Neuron (in vitro differentiated cells): ENCODE results near the gene PFKFB2.

ENCODE experiments used
- H2AFZ ChIP-seq: one replicate; pipeline ENCODE4 v1.6.1; 2013; ENCODE audit warnings: low read depth, mild to moderate bottlenecking, inconsistent platforms, low read length, moderate library complexity
- H3K27me3 ChIP-seq: one replicate; pipeline ENCODE4 v1.6.1; 2013; ENCODE audit warnings: low read length; ENCODE audit not compliant: insufficient read depth
- H3K36me3 ChIP-seq: one replicate; pipeline ENCODE4 v1.6.1; 2013; ENCODE audit warnings: low read length; ENCODE audit not compliant: insufficient read depth
- H3K4me1 ChIP-seq: one replicate; pipeline ENCODE4 v1.6.1; 2013; ENCODE audit warnings: low read length; ENCODE audit not compliant: insufficient read depth
- H3K4me3 ChIP-seq: 2 replicates; pipeline ENCODE4 v1.5.1; 2013; ENCODE audit warnings: mild to moderate bottlenecking, low read length, moderate library complexity
- H3K9me3 ChIP-seq: one replicate; pipeline ENCODE4 v1.6.1; 2013; ENCODE audit warnings: low read length

PFKFB2 gene

DNA sequence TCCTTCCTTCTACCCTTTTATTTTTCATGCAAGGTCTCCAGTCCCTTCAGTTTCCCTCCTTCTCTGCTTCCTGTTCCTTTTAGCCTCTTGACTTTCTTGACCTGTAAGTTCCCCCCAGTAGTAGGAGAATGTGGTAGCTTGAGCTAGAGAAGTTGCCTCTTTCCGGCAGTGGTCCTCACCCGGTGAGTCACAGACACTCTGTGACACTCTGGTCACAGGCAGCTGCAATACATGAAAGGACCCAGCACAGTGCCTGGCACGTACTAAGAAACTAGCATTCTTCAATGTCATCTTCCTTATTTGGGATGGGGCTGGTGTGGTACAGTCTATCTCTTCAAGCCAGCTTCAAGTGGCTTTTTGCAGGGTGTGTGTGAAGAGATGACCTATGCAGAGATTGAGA, 16.0 kb downstream of the PFKFB2 start:
- Histone ChIP-seq H3K27me3 (no peaks in the 10 kb centered on the region), H3K4me1 (no peaks in the 10 kb centered on the region), H3K36me3 (peaks cover 19% of the 10 kb centered on the region), H2AFZ (no peak overlapping the region), H3K4me3 (no peak overlapping the region), H3K9me3 (no peaks in the 10 kb centered on the region)

DNA sequence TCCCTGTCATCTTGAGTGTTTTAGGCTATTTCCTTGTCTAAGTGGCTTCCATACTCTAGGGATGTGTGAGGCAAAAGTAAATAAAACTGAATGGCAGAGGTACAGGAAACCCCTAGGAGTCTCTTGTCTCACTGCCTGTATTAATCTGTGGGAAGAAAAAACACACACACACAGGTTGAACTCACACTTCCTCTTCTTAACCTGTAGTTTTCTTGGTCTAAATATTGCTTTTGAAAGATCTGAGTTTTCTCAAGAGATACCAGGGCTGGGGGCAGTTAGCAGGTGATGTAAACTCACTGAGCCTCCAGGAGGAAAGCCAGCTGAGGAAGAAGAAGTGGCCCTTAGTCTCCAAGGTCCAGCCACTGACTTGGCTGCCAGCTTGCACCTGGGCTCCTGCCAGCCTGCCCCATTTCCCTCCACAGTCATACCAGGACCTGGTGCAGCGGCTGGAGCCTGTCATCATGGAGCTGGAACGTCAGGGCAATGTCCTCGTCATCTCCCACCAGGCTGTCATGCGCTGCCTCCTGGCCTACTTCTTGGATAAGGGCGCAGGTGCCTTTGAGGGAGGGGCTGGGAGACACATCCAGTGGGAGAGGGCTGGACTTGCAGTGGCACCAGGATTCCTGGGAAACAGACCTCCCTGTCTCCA, 16.9 kb downstream of the PFKFB2 start:
- Histone ChIP-seq H3K4me3 (no peak overlapping the region), H3K27me3 (no peaks in the 10 kb centered on the region), H2AFZ (no peak overlapping the region), H3K4me1 (no peaks in the 10 kb centered on the region), H3K9me3 (no peaks in the 10 kb centered on the region), H3K36me3 (peaks cover 19% of the 10 kb centered on the region)

DNA sequence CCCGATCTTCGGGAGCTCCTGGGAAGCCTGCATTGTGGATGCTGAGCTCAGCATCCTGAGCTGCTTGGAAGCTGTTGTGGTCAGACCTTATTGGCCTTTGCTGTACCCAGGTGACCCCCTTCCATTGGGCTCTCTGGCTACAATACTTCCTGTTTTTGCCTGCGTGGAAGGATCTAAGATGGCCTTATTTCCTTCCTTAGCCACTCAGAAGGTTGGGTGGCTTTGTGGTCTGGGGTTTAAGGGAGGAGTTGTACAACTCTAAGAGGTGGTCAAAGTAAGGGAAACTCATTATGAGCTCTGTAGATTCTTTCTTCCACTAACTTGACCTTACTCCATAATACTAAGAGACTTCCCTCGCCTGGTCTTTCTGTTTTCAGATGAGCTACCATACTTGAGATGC, 17.7 kb downstream of the PFKFB2 start:
- Histone ChIP-seq H3K4me3 (no peak overlapping the region), H3K36me3 (peaks cover 19% of the 10 kb centered on the region), H2AFZ (no peak overlapping the region), H3K9me3 (no peaks in the 10 kb centered on the region), H3K27me3 (no peaks in the 10 kb centered on the region), H3K4me1 (no peaks in the 10 kb centered on the region)

DNA sequence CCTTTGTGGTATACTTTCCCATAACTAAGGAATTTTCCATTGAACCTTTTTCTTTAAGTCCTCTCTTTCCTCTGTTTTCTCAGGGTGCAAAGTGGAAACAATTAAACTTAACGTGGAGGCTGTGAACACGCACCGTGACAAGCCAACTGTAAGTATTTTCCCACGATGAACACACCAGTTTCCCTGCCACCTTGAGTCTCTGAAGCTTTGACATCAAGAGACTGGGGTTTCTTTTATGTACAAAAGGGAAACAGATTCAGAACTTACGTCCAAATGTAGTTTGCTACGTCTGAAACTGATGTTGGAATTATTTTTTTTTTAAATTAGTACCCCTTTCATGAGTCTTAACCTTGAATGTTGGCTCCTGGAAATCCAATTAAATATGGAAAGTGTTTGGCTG, 18.4 kb downstream of the PFKFB2 start:
- Histone ChIP-seq H3K4me1 (no peaks in the 10 kb centered on the region), H3K27me3 (no peaks in the 10 kb centered on the region), H3K36me3 (peaks cover 15% of the 10 kb centered on the region), H3K9me3 (no peaks in the 10 kb centered on the region), H2AFZ (no peak overlapping the region), H3K4me3 (no peak overlapping the region)

DNA sequence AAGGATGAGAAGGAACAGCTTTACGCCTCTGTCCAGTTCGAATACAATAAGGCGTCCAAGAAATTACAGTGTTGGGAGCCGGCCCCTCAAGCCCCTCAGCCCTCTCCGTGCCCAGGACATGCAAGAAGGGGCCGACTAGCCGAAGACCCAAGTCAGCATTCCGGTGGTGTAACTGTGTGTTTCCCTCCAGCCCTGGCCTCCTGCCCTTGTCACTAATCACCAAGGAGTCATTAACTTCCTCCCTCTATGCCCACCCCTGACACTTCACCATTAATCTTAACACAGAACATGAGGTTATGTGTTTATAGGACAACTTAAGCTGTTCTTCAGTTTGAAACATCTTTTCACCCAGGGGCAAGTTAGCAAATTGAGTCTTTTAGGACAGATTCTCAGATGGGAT, 19.2 kb downstream of the PFKFB2 start:
- Histone ChIP-seq H3K36me3 (peaks cover 15% of the 10 kb centered on the region), H3K4me3 (no peak overlapping the region), H3K4me1 (no peaks in the 10 kb centered on the region), H3K27me3 (no peaks in the 10 kb centered on the region), H3K9me3 (no peaks in the 10 kb centered on the region), H2AFZ (no peak overlapping the region)

DNA sequence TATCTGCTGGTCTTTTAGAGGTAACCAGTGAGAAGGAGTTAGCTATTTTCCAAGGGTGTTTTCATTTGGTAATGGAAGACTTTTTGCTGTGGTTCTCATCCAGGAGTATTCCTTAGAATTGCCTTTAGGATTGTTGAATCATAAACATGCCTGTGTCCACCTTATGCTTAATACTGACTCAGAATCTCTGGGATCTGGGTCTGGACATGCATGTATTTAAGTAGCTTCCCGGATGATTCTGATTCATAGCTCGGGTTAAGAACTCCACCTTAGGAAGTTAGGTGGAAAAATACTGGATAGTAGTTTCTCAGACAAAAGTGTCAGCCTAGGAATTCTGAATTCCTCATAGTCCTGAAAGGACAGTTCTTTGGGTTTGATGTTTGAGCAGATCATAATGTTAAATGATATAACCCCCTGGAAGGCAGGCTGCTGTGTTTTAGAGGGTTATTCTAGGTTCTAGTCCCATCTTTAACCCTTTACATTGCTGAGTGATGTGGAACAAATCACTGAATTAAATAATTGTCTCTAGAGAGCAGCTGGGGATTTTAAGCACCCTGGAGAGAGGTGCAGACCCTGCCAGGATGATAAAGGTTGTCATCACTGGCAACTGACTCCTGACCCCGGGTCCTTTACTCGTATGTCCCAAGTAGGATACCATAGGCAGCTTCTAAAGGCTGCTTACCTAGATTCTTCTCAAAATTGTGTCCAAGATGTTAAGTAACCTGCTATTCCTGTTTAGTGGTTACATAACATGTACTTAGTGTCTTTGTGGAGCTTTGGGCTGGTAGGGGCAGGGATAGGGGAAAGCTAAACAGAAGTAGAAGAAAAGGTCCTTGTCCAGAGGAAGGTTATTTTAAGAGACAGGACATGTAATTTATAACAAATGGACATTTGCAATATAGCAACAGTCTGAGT, 21.1 kb downstream of the PFKFB2 start:
- Histone ChIP-seq H3K4me3 (no peak overlapping the region), H3K4me1 (no peaks in the 10 kb centered on the region), H3K36me3 (peaks cover 7% of the 10 kb centered on the region), H3K9me3 (no peaks in the 10 kb centered on the region), H3K27me3 (no peaks in the 10 kb centered on the region), H2AFZ (no peak overlapping the region)

DNA sequence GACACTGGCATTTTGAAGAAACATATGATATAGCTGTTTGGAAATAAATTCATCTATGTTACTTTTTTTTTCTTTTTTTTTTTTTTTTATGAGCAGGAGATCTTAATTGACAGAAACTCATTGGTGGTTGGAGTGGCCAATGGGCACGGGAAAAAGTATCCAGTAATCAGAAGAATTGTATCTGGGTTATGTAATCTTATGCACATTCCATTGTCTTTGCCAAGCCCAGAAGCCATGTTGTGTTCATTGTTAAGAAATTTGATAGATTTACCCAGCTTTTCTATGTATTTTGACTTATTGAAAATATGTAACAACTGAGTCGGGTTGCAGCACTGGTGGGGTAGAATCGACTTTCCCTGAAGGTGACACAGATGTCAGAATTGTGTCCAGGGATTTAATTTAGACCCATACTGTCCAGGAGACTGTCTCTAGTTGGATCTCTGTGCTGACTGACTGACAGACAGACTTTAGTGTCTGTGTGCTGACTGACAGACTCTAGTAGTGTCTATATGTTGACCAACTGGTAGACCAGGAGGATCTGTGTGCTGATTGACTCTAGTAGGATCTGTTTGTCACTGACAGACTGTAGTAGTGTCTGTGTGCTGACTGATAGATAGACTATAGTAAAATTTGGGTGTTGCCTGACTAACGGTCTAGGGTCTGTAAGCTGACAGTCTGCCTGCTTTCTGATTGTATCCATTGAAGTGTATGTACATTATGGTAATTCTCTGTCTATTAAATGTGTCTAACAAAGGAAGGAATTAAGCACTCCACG, 23.3 kb downstream of the PFKFB2 start:
- Histone ChIP-seq H2AFZ (no peak overlapping the region), H3K4me3 (no peak overlapping the region), H3K27me3 (no peaks in the 10 kb centered on the region), H3K36me3 (peaks cover 4% of the 10 kb centered on the region), H3K9me3 (no peaks in the 10 kb centered on the region), H3K4me1 (no peaks in the 10 kb centered on the region)

DNA sequence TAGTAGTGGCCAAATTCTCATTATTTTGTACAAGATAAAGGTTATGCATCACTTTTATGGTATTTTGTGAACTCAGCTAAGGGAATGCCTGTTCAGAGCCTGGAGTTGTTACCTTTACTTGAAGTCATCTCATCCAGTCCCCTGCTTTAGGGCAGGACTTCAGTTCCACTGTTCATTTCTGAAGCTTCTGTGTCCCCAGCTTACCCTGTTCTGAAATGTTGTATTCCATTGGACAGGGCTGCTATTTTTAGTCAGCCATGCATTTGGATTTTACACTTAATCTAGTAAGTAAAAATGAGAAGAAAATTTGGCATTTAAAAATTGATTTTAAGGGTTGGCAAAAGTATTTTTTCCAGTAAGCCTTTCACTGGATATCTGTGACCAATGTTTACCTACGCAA, 23.9 kb downstream of the PFKFB2 start:
- Histone ChIP-seq H3K36me3 (peaks cover 3% of the 10 kb centered on the region), H3K4me1 (no peaks in the 10 kb centered on the region), H3K9me3 (no peaks in the 10 kb centered on the region), H2AFZ (no peak overlapping the region), H3K27me3 (no peaks in the 10 kb centered on the region), H3K4me3 (no peak overlapping the region)

DNA sequence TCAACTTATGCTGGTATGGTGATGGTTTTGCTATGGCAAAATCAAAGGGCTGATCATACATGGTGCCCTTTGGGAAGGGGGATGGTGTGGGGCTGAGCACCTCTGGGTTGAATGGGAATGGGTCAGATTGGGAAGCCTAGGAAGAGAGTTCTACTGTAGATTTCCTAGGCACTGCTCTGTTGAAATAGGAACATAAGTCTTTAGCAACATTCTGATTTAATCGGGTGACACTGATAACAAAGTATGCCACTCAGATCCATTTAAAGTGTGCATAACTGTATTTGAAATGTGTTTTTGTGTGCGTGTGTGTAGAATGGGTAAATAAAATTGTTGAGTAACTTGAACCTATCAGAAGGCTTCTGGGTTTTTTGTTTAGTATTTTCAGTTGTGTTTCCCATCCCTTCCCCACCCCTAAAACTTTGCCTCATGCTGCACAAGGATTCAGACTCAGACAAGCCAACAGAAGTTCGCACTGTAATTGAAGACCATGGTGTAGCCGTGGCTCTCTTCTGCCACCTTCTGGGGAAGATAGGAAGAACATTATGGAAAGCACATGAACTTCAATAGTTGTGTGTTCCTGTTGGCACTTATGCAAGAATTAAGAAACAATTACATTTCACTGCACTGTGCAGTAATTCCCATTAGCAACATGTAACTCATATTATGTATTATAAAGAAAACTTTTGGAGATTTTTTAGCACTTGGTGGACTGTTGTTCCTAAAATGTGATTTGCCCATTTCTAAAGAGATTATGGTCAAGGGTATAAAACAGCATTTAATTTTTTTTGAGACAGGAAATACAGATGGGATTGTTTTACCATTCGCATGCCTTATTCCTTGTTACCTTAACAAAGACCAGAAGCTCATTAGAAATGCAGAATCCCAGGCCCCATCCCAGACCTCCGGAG, 24.6 kb downstream of the PFKFB2 start:
- Histone ChIP-seq H3K27me3 (no peaks in the 10 kb centered on the region), H3K4me1 (no peaks in the 10 kb centered on the region), H3K9me3 (no peaks in the 10 kb centered on the region), H3K4me3 (no peak overlapping the region), H3K36me3 (no peaks in the 10 kb centered on the region), H2AFZ (no peak overlapping the region)

DNA sequence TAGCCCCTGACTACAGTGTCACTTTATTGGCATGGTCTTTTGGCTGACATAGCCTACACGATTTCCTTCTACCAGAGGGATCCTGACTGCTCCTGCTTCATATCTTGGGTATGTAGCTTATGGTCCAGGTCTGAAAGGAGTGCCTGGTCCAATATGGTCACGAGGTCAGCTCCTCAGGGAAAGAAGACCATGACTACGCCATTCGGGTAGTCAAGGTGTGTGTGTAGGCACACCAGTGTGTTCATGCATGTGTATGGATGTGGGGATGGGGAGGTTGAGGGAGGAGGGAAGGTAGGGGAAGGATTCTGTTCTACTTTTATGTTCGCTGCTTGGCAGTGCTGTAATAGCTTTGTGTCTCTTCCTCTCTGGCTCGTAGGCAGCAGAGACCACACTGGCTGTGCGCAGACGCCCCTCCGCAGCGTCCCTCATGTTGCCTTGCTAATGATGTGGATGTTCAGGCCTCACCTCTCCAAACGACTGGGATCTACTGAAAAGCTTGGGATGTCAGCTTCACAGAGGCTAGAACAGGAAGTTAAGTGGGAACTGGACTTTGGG, 25.6 kb downstream of the PFKFB2 start:
- Histone ChIP-seq H3K36me3 (no peaks in the 10 kb centered on the region), H3K9me3 (no peaks in the 10 kb centered on the region), H3K4me1 (no peaks in the 10 kb centered on the region), H3K4me3 (no peak overlapping the region), H2AFZ (no peak overlapping the region), H3K27me3 (no peaks in the 10 kb centered on the region)

DNA sequence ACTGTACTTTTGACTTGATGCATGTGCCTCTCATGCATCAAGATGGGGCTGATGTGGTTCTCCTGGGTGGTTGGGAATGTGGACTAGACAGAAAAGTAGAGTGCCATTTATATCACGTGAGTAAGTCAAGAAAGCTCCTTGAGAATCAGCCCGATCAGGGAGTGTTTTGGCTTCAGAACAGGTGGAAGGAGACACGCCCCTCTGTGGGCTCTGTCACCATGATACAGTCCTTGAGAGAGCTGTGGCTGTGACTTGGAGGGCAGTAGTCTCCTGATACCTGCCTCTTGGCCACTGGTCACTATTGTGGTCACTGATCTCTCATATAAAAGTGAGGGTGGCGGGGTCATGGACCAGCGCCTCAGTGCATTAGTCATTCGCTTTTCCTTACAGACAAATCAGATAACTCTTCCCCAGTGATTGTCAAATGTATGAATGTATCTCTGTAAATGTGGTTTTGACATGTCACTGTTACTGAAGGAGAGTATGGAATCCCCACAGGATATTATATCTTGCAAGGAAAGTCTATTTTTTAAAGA, 26.7 kb downstream of the PFKFB2 start:
- Histone ChIP-seq H3K9me3 (no peaks in the 10 kb centered on the region), H3K27me3 (no peaks in the 10 kb centered on the region), H3K4me1 (no peaks in the 10 kb centered on the region), H3K36me3 (no peaks in the 10 kb centered on the region), H3K4me3 (no peak overlapping the region), H2AFZ (no peak overlapping the region)

DNA sequence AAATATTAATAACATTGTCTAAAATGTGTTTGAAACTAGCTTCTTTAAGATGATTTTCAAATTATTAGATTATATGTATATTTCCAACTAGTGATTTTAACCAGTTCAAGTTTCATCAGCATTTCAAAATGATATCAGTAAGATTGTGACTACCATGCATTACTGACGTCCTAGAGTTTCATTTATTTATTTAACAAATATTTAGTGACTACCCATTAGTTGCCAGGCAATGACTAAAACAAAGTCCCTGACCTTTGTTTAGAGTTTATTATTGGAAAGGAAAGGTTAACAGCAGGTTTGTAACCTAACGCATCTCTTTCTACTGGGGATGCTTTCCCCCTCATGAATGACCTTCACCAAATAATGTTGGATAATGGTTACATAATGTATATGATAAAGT, 28.0 kb downstream of the PFKFB2 start:
- no peaks in the 10 kb centered on the region for H3K36me3 ChIP-seq
- no peaks in the 10 kb centered on the region for H3K27me3 ChIP-seq
- no peak overlapping the region for H3K4me3 ChIP-seq

More for the DNA sequence above, 28.0 kb downstream of the PFKFB2 start:
- Histone ChIP-seq H3K4me1 (no peaks in the 10 kb centered on the region), H2AFZ (no peak overlapping the region), H3K9me3 (no peaks in the 10 kb centered on the region)
